ENCODE measurements around the gene TMEM184B. TPM values are rescaled to one million over a fixed set of nuclear protein-coding genes. Genes with fewer than 3 reads are reported as not detected.
A peak's percentile ranks its signal among the peaks of the same experiment; 100 is the strongest.

TMEM184B gene
- total RNA-seq, 3 donors from 2014 or later: 35.9 to 63.1 (median 38.2) TPM

GRCh38 chr22:38258895-38259294 is 13.9 kb downstream of the TMEM184B start:
- intact Hi-C loops (cut with DNase I, micrococcal nuclease): no loop called here
- no peak for DNase-seq
- H3K36me3 ChIP-seq (ENCODE audit: low read depth): no peaks in the 10 kb centered on the region
- no peak for TF ChIP-seq CTCF (IDR thresholded peaks at IDR 0.05)
- peaks cover 32% of the 10 kb centered on the region for H3K4me1 ChIP-seq (ENCODE audit: low read depth)
- ATAC-seq: no peak
- H3K4me3 ChIP-seq: no peak overlapping the region
- no peaks in the 10 kb centered on the region for H3K9me3 ChIP-seq

- DNase-seq (peak; percentile 66 to 76 (median 69)), ATAC-seq (peak; percentile 91)
- H3K9me3 ChIP-seq: no peaks in the 10 kb centered on the region
- intact Hi-C loops (cut with DNase I, micrococcal nuclease): no loop called here
- no peak overlapping the region for H3K4me3 ChIP-seq
- TF ChIP-seq CTCF (IDR thresholded peaks at IDR 0.05): no peak
- no peaks in the 10 kb centered on the region for H3K36me3 ChIP-seq (ENCODE audit: low read depth)
- H3K4me1 ChIP-seq (ENCODE audit: low read depth): peaks cover 32% of the 10 kb centered on the region
Observed at GRCh38 chr22:38257650-38258250, 15.1 kb downstream of the TMEM184B start.

GRCh38 chr22:38257181-38257580 is 15.6 kb downstream of the TMEM184B start:
- no peaks in the 10 kb centered on the region for H3K36me3 ChIP-seq (ENCODE audit: low read depth)
- ATAC-seq (peak; percentile 19), DNase-seq (no peak)
- no peak for TF ChIP-seq CTCF (IDR thresholded peaks at IDR 0.05)
- H3K9me3 ChIP-seq: no peaks in the 10 kb centered on the region
- H3K4me3 ChIP-seq: no peak overlapping the region
- intact Hi-C loops (cut with DNase I, micrococcal nuclease): no loop called here
- H3K4me1 ChIP-seq (ENCODE audit: low read depth): peaks cover 32% of the 10 kb centered on the region

- no peak for ATAC-seq
- DNase-seq: no peak
- Histone ChIP-seq H3K36me3 (ENCODE audit: low read depth) (no peaks in the 10 kb centered on the region), H3K9me3 (no peaks in the 10 kb centered on the region), H3K4me1 (ENCODE audit: low read depth) (peaks cover 27% of the 10 kb centered on the region), H3K4me3 (no peak overlapping the region)
- no peak for TF ChIP-seq CTCF (IDR thresholded peaks at IDR 0.05)
- intact Hi-C loops (cut with DNase I, micrococcal nuclease): no loop called here
Observed at GRCh38 chr22:38255697-38256096, 17.1 kb downstream of the TMEM184B start.

GRCh38 chr22:38251341-38251692 is 21.5 kb downstream of the TMEM184B start:
- no peak for TF ChIP-seq CTCF (IDR thresholded peaks at IDR 0.05)
- DNase-seq (no peak), ATAC-seq (no peak)
- Histone ChIP-seq H3K4me1 (ENCODE audit: low read depth) (peaks cover 2% of the 10 kb centered on the region), H3K4me3 (no peak overlapping the region), H3K9me3 (no peaks in the 10 kb centered on the region), H3K36me3 (ENCODE audit: low read depth) (no peaks in the 10 kb centered on the region)
- intact Hi-C loops (cut with DNase I, micrococcal nuclease): no loop called here

Measured in mucosa of descending colon (tissue), 3 donors.